Caco-2 (cell line): ENCODE measurements around the gene CDK18. TPM values are rescaled to one million over a fixed set of nuclear protein-coding genes. Genes with fewer than 3 reads are reported as not detected.

Source experiments
- BruUV-seq: library from RNA; stranded (reverse); fragments of 400-500 nt; replicated peaks from 2 replicates; lab custom pipeline; 2021; lab: Mats Ljungman, UMichigan
- CTCF ChIA-PET: fragments of 300-600 bp; sonication (Branson Sonifier 250); formaldehyde crosslinking; loops from one replicate; lab custom pipeline; 2022; ENCODE audit warnings: antibody characterized with exemption; lab: Charles Lee
- POLR2A ChIA-PET: fragments of 300-600 bp; sonication (Branson Sonifier 250); formaldehyde crosslinking; loops from one replicate; lab custom pipeline; 2022; ENCODE audit warnings: antibody characterized with exemption; lab: Charles Lee
- DNase-seq, 2 experiments: peaks; one replicate each; pipeline versions ENCODE4 v3.0.0 to v3.0.0-alpha.2; 2020 to 2022
- H3K27me3 ChIP-seq: replicated peaks from 2 replicates; pipeline ENCODE4 v1.6.0; 2011; ENCODE audit warnings: low read length; ENCODE audit not compliant: control insufficient read depth, insufficient read depth
- H3K36me3 ChIP-seq: 2 replicates; pipeline ENCODE4 v1.5.1; 2011; ENCODE audit warnings: low read length; ENCODE audit not compliant: control insufficient read depth, insufficient read depth
- H3K4me1 ChIP-seq: fragments of 250-450 bp; sonication (Bioruptor Pico); 2 replicates; pipeline ENCODE4 v1.5.1; 2020; ENCODE audit warnings: mild to moderate bottlenecking
- H3K4me3 ChIP-seq: 2 replicates; pipeline ENCODE4 v1.5.1; 2011; ENCODE audit warnings: low read depth, mild to moderate bottlenecking, control low read depth, low read length
- H3K9me3 ChIP-seq: fragments of 250-450 bp; sonication (Bioruptor Pico); 2 replicates; pipeline ENCODE4 v1.5.1; 2020; ENCODE audit warnings: mild to moderate bottlenecking, moderate library complexity
- H3K27ac Mint-ChIP-seq: one replicate; pipeline ENCODE4 v1.8.0; 2022; ENCODE audit warnings: mixed read lengths; ENCODE audit not compliant: unreplicated experiment
- H3K27me3 Mint-ChIP-seq: one replicate; pipeline ENCODE4 v1.8.0; 2022; ENCODE audit warnings: mixed read lengths; ENCODE audit not compliant: insufficient read depth, unreplicated experiment
- H3K36me3 Mint-ChIP-seq: one replicate; pipeline ENCODE4 v1.8.0; 2022; ENCODE audit warnings: mild to moderate bottlenecking, mixed read lengths; ENCODE audit not compliant: insufficient read depth, unreplicated experiment
- H3K4me1 Mint-ChIP-seq: one replicate; pipeline ENCODE4 v1.8.0; 2022; ENCODE audit warnings: low read depth, mixed read lengths; ENCODE audit not compliant: unreplicated experiment
- H3K4me3 Mint-ChIP-seq: one replicate; pipeline ENCODE4 v1.8.0; 2022; ENCODE audit warnings: mild to moderate bottlenecking, moderate library complexity, mixed read lengths; ENCODE audit not compliant: unreplicated experiment
- H3K9me3 Mint-ChIP-seq: one replicate; pipeline ENCODE4 v1.8.0; 2022; ENCODE audit warnings: mixed read lengths; ENCODE audit not compliant: unreplicated experiment
- CTCF ChIP-seq, 2 experiments: fragments of 200-600 bp in 1 of 2; IDR thresholded peaks; 1 replicate in 1 of 2; 2 replicates in 1 of 2; pipeline versions ENCODE4 v1.5.1 to v1.8.0; 2011 to 2022; ENCODE audit warnings: antibody characterized with exemption in 1 of 2, control low read depth in 1 of 2, inconsistent platforms in 1 of 2, low read depth in 1 of 2, low read length in 1 of 2, mild to moderate bottlenecking in 1 of 2, moderate library complexity in 1 of 2; ENCODE audit not compliant: insufficient read depth in 1 of 2, severe bottlenecking in 1 of 2, unreplicated experiment in 1 of 2
- intact Hi-C: fragments of 100-400 bp; cut with micrococcal nuclease; formaldehyde crosslinking; loops from one replicate; pipeline ENCODE4 v1.10.0; 2022; ENCODE audit not compliant: unreplicated experiment
- total RNA-seq: library from RNA; stranded (reverse); gene quantifications from 2 replicates; pipeline ENCODE4 v1.2.3, GENCODE V29; 2022

The CDK18 gene
- total RNA-seq, 1 experiment from 2014 or later: 17.0 TPM

DNA sequence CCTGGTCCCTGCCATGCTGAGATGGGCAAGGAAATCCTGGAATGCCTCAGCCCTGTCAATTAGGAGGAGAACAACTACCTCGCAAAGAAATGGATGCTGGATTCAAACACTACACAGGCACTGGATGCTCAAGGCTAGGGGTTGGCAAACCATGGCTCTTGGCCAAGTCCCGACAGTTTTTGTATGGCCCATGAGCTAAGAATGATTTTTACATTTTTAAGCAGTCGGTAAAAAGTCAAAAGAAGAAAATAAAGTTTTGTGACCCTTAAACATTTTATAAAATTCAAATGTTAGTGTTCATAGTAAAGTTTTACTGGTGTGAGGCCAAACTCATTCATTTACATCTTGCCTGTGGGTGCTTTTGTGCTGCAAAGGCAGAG, 6.5 kb downstream of the CDK18 start:
- TF ChIP-seq CTCF (IDR thresholded peaks at IDR 0.05; ENCODE audit: insufficient read depth in 1 of 2, low read depth in 1 of 2, low read length in 1 of 2, severe bottlenecking in 1 of 2, unreplicated experiment in 1 of 2): no peak
- Mint-ChIP-seq H3K4me3 (no peak overlapping the region), H3K27me3 (no peaks in the 10 kb centered on the region), H3K4me1 (peaks cover 6% of the 10 kb centered on the region), H3K27ac (no peak overlapping the region), H3K36me3 (peaks cover 5% of the 10 kb centered on the region), H3K9me3 (no peaks in the 10 kb centered on the region)
- ChIA-PET CTCF (no interaction called here), POLR2A (no interaction called here)
- DNase-seq: no peak
- intact Hi-C loops: no loop called here
- no peaks in the 10 kb centered on the region for H3K9me3 ChIP-seq
- BruUV-seq: no TSS peak
- H3K36me3 ChIP-seq: no peaks in the 10 kb centered on the region
- no peaks in the 10 kb centered on the region for H3K27me3 ChIP-seq
- no peak overlapping the region for H3K4me3 ChIP-seq
- 0 out of 2 replicates have a peak, but pooled peaks cover 2% of the 10 kb centered on the region for H3K4me1 ChIP-seq

DNA sequence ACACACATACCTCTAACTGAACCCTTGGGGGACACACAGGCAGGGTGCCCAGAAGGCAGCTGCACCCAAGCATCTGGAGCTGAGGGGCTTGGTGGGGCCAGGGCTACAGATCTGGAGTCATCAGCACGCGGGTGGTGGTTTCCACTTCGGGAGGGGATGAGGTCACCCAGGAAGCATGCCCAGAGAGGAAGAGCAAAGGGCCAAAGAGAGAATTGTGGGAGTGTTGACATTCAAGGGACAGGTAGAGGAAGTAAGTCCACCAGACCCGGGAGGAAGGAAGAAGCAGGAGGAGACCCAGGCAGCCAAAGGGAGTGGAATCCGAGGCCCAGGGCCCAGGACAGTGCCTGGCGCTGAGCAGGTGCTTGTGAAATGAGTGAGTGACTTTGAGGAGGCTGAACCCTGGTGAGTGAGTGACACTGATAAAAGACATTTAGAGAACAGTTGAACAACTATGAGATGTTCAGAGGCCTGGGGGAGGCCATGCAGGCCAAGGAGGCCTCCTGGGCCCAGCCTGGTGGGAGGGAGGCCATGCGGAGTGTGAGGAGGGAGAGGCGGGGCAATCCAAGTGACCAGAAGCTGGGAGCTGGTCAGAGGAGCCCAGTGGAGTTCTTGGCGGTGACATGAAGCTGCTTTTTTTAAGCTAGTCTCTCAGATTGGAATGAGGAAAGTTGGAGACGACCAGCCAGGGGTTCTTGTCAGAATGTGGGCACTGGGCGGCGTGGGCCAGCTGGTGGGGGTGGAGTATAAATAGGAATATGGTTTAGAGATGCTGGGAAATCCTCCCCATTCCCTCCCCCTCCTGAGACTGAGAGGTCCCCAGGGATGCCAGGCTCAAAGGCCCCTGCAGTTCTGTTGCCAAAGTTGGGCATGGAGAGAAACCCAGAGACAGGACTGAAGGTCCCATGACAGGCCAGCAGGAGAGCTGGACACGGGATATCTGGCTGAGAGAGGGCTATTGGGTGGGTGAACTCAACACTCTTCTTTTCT, 7.9 kb downstream of the CDK18 start:
- no peaks in the 10 kb centered on the region for H3K36me3 ChIP-seq
- POLR2A ChIA-PET: no interaction called here
- H3K4me1 ChIP-seq: no peaks in the 10 kb centered on the region
- H3K27me3 ChIP-seq: no peaks in the 10 kb centered on the region
- intact Hi-C loops: no loop called here
- Mint-ChIP-seq H3K36me3 (no peaks in the 10 kb centered on the region), H3K4me3 (no peak overlapping the region), H3K4me1 (peaks cover 6% of the 10 kb centered on the region), H3K27ac (peak overlapping the region; percentile 67), H3K27me3 (no peaks in the 10 kb centered on the region), H3K9me3 (no peaks in the 10 kb centered on the region)
- no peak for TF ChIP-seq CTCF (IDR thresholded peaks at IDR 0.05; ENCODE audit: insufficient read depth in 1 of 2, low read depth in 1 of 2, low read length in 1 of 2, severe bottlenecking in 1 of 2, unreplicated experiment in 1 of 2)
- DNase-seq: no peak
- H3K9me3 ChIP-seq: no peaks in the 10 kb centered on the region
- CTCF ChIA-PET: interaction anchor here (0.5 to 1.1 kb wide), 4 partner anchors 8 to 535 kb away, joined by 3 to 4 read pairs (median 4); partner anchors contain the start of gene CDK18
- no peak overlapping the region for H3K4me3 ChIP-seq
- no TSS peak for BruUV-seq

DNA sequence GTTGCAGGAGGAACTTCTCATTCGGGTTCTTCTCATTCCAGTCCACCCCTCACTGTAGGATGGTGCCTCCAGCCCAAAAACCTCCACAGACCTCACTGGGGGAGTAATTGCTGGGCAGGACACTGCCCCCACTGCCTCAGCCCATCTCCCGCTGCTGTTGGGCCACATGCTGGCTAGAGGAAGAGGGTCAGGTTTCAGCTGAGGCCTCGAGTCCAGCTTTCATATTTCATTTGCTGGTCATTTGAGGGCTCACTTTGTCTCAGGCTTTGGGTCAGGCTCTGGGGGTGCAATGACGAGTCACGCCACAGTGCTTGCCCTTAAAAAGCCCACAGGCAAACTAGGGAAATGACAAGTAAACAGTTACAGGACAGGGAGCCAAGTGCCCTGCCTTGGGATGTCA, 9.3 kb downstream of the CDK18 start:
- Histone ChIP-seq H3K36me3 (no peaks in the 10 kb centered on the region), H3K4me1 (no peaks in the 10 kb centered on the region), H3K27me3 (no peaks in the 10 kb centered on the region), H3K9me3 (no peaks in the 10 kb centered on the region), H3K4me3 (no peak overlapping the region)
- Mint-ChIP-seq H3K4me1 (peaks cover 6% of the 10 kb centered on the region), H3K27me3 (peaks cover 2% of the 10 kb centered on the region), H3K9me3 (no peaks in the 10 kb centered on the region), H3K4me3 (no peak overlapping the region), H3K27ac (no peak overlapping the region), H3K36me3 (no peaks in the 10 kb centered on the region)
- POLR2A ChIA-PET: interaction anchor here (1.0 kb wide), 1 partner anchor 11 kb away, joined by 3 read pairs; no protein-coding TSS in a partner anchor
- no peak for DNase-seq
- no TSS peak for BruUV-seq
- intact Hi-C loops: no loop called here
- no peak for TF ChIP-seq CTCF (IDR thresholded peaks at IDR 0.05; ENCODE audit: insufficient read depth in 1 of 2, low read depth in 1 of 2, low read length in 1 of 2, severe bottlenecking in 1 of 2, unreplicated experiment in 1 of 2)
- CTCF ChIA-PET: no interaction called here
